Neural cell (in vitro differentiated cells): ENCODE results near the gene FAM204A. TPM values are rescaled to one million over a fixed set of nuclear protein-coding genes. Genes with fewer than 3 reads are reported as not detected.

ENCODE experiments used
- H2AFZ ChIP-seq: fragments of 200-600, 300-800 bp; sonication (generic), shearing (Covaris generic); 2 replicates; pipeline ENCODE4 v1.6.0; 2014; ENCODE audit warnings: low read depth, mild to moderate bottlenecking, antibody characterized with exemption, low read length, moderate library complexity
- H3F3A ChIP-seq: fragments of 200-600 bp; shearing (Covaris generic); 2 replicates; pipeline ENCODE4 v1.6.1; 2016; ENCODE audit warnings: mild to moderate bottlenecking, moderate library complexity, mixed read lengths, antibody characterized with exemption, low read length; ENCODE audit not compliant: insufficient read depth, poor library complexity, severe bottlenecking
- H3K27ac ChIP-seq: fragments of 200-600, 300-800 bp; sonication (generic), shearing (Covaris generic); 2 replicates; pipeline ENCODE4 v1.5.1; 2014; ENCODE audit warnings: mild to moderate bottlenecking, low read length, moderate library complexity
- H3K27me3 ChIP-seq: fragments of 300-800, 200-600 bp; sonication (generic), shearing (Covaris generic); 2 replicates; pipeline ENCODE4 v1.6.0; 2014; ENCODE audit warnings: mild to moderate bottlenecking, low read depth, low read length, moderate library complexity; ENCODE audit not compliant: insufficient read depth
- H3K36me3 ChIP-seq: fragments of 300-800, 200-600 bp; sonication (generic), shearing (Covaris generic); 2 replicates; pipeline ENCODE4 v1.5.1; 2014; ENCODE audit warnings: mild to moderate bottlenecking, antibody characterized with exemption, low read length, moderate library complexity; ENCODE audit not compliant: insufficient read depth
- H3K4me2 ChIP-seq: fragments of 300-800, 200-600 bp; sonication (generic), shearing (Covaris generic); 2 replicates; pipeline ENCODE4 v1.6.0; 2014; ENCODE audit warnings: mild to moderate bottlenecking, low read length
- H3K4me3 ChIP-seq: fragments of 300-800, 200-600 bp; sonication (generic), shearing (Covaris generic); 2 replicates; pipeline ENCODE4 v1.5.1; 2014; ENCODE audit warnings: mild to moderate bottlenecking, low read length, moderate library complexity
- H3K79me2 ChIP-seq: fragments of 200-600 bp; shearing (Covaris generic); replicated peaks from 2 replicates; pipeline ENCODE4 v1.6.0; 2014; ENCODE audit warnings: mild to moderate bottlenecking, low read length, moderate library complexity; ENCODE audit not compliant: insufficient read depth
- H3K9ac ChIP-seq: fragments of 300-800, 200-600 bp; sonication (generic), shearing (Covaris generic); 2 replicates; pipeline ENCODE4 v1.6.1; 2016; ENCODE audit warnings: mild to moderate bottlenecking, low read length, mixed read lengths
- H3K9me2 ChIP-seq: fragments of 200-600 bp; shearing (Covaris generic); 2 replicates; pipeline ENCODE4 v1.6.1; 2016; ENCODE audit warnings: mild to moderate bottlenecking, low read length, mixed read lengths; ENCODE audit not compliant: insufficient read depth
- H3K9me3 ChIP-seq: fragments of 200-600, 300-800 bp; sonication (generic), shearing (Covaris generic); 2 replicates; pipeline ENCODE4 v1.6.1; 2016; ENCODE audit warnings: mild to moderate bottlenecking, mixed run types, low read length, moderate library complexity, mixed read lengths
- H4K20me1 ChIP-seq: fragments of 200-600 bp; shearing (Covaris generic); 2 replicates; pipeline ENCODE4 v1.6.1; 2016; ENCODE audit warnings: mild to moderate bottlenecking, mixed run types; ENCODE audit not compliant: insufficient read depth
- EP300 ChIP-seq: fragments of 450-650 bp; conservative IDR thresholded peaks from 2 replicates; pipeline ENCODE4 v1.6.1; 2014; ENCODE audit warnings: antibody characterized with exemption, mild to moderate bottlenecking, moderate library complexity; ENCODE audit not compliant: poor library complexity, severe bottlenecking
- EZH2 ChIP-seq: fragments of 200-600, 300-800 bp; shearing (Covaris generic), sonication (generic); IDR thresholded peaks from 2 replicates; pipeline ENCODE4 v1.6.1; 2014; ENCODE audit warnings: antibody characterized with exemption, low read length, borderline replicate concordance, mild to moderate bottlenecking; ENCODE audit not compliant: insufficient read depth, poor library complexity, severe bottlenecking
- MXI1 ChIP-seq: fragments of 450-650 bp; conservative IDR thresholded peaks from 2 replicates; pipeline ENCODE4 v1.6.1; 2014; ENCODE audit warnings: antibody characterized with exemption, mild to moderate bottlenecking; ENCODE audit not compliant: poor library complexity, severe bottlenecking
- POLR2AphosphoS5 ChIP-seq: IDR thresholded peaks from 2 replicates; pipeline ENCODE4 v1.6.1; 2012
- RAD21 ChIP-seq: fragments of 450-650 bp; conservative IDR thresholded peaks from 2 replicates; pipeline ENCODE4 v1.6.1; 2014; ENCODE audit warnings: antibody characterized with exemption, mild to moderate bottlenecking, moderate library complexity
- SMC3 ChIP-seq: fragments of 450-650 bp; conservative IDR thresholded peaks from 2 replicates; pipeline ENCODE4 v1.6.1; 2014; ENCODE audit warnings: antibody characterized with exemption, mild to moderate bottlenecking, moderate library complexity; ENCODE audit not compliant: poor library complexity
- TAF1 ChIP-seq: IDR thresholded peaks from 2 replicates; pipeline ENCODE4 v1.6.1; 2012; ENCODE audit warnings: low read depth
- polyA plus RNA-seq: library from polyadenylated mRNA; depleted of rRNA; stranded (reverse); fragments of >200 nt; gene quantifications from 2 replicates; pipeline ENCODE4 v1.2.3, GENCODE V29; 2014
- TF ChIP-seq, protein P1 (sequence below): IDR thresholded peaks from 2 replicates; pipeline ENCODE4 v1.6.1; 2012; ENCODE audit warnings: borderline replicate concordance
- TF ChIP-seq, protein P2 (sequence below): fragments of 450-650 bp; IDR thresholded peaks from 2 replicates; pipeline ENCODE4 v1.5.1; 2014; ENCODE audit warnings: antibody characterized with exemption, mild to moderate bottlenecking, moderate library complexity; ENCODE audit not compliant: poor library complexity, severe bottlenecking

The FAM204A gene
- polyA plus RNA-seq, 1 donor from 2014 or later = 202 TPM

DNA sequence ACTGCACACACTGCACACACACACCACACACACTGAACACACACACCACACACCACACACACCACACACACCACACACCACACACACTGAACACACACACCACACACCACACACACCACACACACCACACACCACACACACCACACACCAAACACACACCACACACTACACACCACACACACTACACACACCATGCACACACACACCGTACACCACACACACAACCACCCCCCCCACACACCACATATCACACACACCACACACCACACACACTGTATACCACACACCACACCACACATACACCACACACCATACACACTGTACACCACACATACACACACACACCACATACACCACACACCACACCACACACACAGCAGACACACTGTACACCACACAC lies 59.5 kb downstream of the FAM204A start:
- Histone ChIP-seq H3K4me2 (no peak overlapping the region), H4K20me1 (no peaks in the 10 kb centered on the region), H3K27ac (no peak overlapping the region), H2AFZ (no peak overlapping the region), H3K79me2 (no peaks in the 10 kb centered on the region), H3F3A (no peaks in the 10 kb centered on the region), H3K9me3 (peaks cover 6% of the 10 kb centered on the region), H3K9me2 (no peaks in the 10 kb centered on the region), H3K4me3 (no peak overlapping the region), H3K27me3 (no peaks in the 10 kb centered on the region), H3K36me3 (no peaks in the 10 kb centered on the region), H3K9ac (no peak overlapping the region)
- TF ChIP-seq, protein P1, sequence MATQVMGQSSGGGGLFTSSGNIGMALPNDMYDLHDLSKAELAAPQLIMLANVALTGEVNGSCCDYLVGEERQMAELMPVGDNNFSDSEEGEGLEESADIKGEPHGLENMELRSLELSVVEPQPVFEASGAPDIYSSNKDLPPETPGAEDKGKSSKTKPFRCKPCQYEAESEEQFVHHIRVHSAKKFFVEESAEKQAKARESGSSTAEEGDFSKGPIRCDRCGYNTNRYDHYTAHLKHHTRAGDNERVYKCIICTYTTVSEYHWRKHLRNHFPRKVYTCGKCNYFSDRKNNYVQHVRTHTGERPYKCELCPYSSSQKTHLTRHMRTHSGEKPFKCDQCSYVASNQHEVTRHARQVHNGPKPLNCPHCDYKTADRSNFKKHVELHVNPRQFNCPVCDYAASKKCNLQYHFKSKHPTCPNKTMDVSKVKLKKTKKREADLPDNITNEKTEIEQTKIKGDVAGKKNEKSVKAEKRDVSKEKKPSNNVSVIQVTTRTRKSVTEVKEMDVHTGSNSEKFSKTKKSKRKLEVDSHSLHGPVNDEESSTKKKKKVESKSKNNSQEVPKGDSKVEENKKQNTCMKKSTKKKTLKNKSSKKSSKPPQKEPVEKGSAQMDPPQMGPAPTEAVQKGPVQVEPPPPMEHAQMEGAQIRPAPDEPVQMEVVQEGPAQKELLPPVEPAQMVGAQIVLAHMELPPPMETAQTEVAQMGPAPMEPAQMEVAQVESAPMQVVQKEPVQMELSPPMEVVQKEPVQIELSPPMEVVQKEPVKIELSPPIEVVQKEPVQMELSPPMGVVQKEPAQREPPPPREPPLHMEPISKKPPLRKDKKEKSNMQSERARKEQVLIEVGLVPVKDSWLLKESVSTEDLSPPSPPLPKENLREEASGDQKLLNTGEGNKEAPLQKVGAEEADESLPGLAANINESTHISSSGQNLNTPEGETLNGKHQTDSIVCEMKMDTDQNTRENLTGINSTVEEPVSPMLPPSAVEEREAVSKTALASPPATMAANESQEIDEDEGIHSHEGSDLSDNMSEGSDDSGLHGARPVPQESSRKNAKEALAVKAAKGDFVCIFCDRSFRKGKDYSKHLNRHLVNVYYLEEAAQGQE = no peak
- TF ChIP-seq TAF1 (no peak), SMC3 (no peak), EP300 (no peak), MXI1 (no peak), RAD21 (no peak), POLR2AphosphoS5 (no peak), EZH2 (no peak)
- TF ChIP-seq, protein P2, sequence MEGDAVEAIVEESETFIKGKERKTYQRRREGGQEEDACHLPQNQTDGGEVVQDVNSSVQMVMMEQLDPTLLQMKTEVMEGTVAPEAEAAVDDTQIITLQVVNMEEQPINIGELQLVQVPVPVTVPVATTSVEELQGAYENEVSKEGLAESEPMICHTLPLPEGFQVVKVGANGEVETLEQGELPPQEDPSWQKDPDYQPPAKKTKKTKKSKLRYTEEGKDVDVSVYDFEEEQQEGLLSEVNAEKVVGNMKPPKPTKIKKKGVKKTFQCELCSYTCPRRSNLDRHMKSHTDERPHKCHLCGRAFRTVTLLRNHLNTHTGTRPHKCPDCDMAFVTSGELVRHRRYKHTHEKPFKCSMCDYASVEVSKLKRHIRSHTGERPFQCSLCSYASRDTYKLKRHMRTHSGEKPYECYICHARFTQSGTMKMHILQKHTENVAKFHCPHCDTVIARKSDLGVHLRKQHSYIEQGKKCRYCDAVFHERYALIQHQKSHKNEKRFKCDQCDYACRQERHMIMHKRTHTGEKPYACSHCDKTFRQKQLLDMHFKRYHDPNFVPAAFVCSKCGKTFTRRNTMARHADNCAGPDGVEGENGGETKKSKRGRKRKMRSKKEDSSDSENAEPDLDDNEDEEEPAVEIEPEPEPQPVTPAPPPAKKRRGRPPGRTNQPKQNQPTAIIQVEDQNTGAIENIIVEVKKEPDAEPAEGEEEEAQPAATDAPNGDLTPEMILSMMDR = no peak

DNA sequence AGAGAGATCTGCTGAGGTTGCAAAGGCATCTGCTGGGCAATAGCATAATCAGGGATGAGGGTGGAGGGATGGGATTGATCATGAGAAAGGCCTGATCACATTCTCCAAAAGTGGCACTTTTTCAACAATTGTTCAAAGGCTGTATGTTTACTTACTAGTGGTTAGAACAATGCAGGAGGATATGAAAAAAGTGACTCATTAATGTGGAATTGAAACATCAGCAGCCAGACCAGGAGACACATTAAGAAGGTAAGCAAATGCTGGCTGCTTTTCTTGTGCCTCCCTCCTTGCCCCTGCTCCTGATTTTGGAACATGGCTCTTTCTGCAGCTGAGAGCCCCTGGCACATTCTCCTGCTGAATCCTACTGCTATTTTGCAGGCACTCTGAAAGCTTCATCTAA lies 63.5 kb downstream of the FAM204A start:
- Histone ChIP-seq H4K20me1 (no peaks in the 10 kb centered on the region), H3K79me2 (no peaks in the 10 kb centered on the region), H3F3A (no peaks in the 10 kb centered on the region), H3K27me3 (no peaks in the 10 kb centered on the region), H2AFZ (no peak overlapping the region), H3K36me3 (no peaks in the 10 kb centered on the region), H3K4me2 (no peak overlapping the region), H3K9ac (no peak overlapping the region), H3K9me3 (peaks cover 6% of the 10 kb centered on the region), H3K4me3 (no peak overlapping the region), H3K9me2 (no peaks in the 10 kb centered on the region), H3K27ac (no peak overlapping the region)
- TF ChIP-seq MXI1 = no peak
- no peak for TF ChIP-seq EP300
- no peak for TF ChIP-seq POLR2AphosphoS5
- TF ChIP-seq RAD21 = no peak
- TF ChIP-seq SMC3 = no peak
- no peak for TF ChIP-seq EZH2
- TF ChIP-seq, protein P1 = no peak
- no peak for TF ChIP-seq TAF1
- TF ChIP-seq, protein P2 = no peak
